ENCODE measurements around the gene TBCD.

TBCD gene

GRCh38 chr17:82815354-82815753 is 63.5 kb downstream of the TBCD start:
- no peak overlapping the region for H3K27ac ChIP-seq
- TF ChIP-seq CTCF (conservative IDR thresholded peaks at IDR 0.05), result no peak

GRCh38 chr17:82815790-82816305 is 64.0 kb downstream of the TBCD start:
- no peak for TF ChIP-seq CTCF (conservative IDR thresholded peaks at IDR 0.05)

GRCh38 chr17:82816358-82816757 is 64.5 kb downstream of the TBCD start:
- H3K27ac ChIP-seq, result no peak overlapping the region
- no peak for TF ChIP-seq CTCF (conservative IDR thresholded peaks at IDR 0.05)

More at GRCh38 chr17:82815790-82816305, 64.0 kb downstream of the TBCD start:
- no peak overlapping the region for H3K27ac ChIP-seq

GRCh38 chr17:82817947-82818346 is 66.1 kb downstream of the TBCD start:
- no peak for TF ChIP-seq CTCF (conservative IDR thresholded peaks at IDR 0.05)
- no peak overlapping the region for H3K27ac ChIP-seq

GRCh38 chr17:82820278-82821251 is 68.7 kb downstream of the TBCD start:
- no peak for TF ChIP-seq CTCF (conservative IDR thresholded peaks at IDR 0.05)
- H3K27ac ChIP-seq, result no peak overlapping the region

GRCh38 chr17:82821554-82821953 is 69.7 kb downstream of the TBCD start:
- no peak overlapping the region for H3K27ac ChIP-seq
- no peak for TF ChIP-seq CTCF (conservative IDR thresholded peaks at IDR 0.05)

GRCh38 chr17:82822281-82822680 is 70.4 kb downstream of the TBCD start:
- no peak overlapping the region for H3K27ac ChIP-seq
- TF ChIP-seq CTCF (conservative IDR thresholded peaks at IDR 0.05), result no peak

Measured in VCaP (cell line).